ENCODE data around the gene NEK7.
A peak's percentile ranks its signal among the peaks of the same experiment; 100 is the strongest.
"Not testable (repeated sequence)": the region's sequence is repeated elsewhere in the genome, so short reads cannot be mapped to it uniquely, and the experiment has no call there.

NEK7 gene

GRCh38 chr1:198298640-198299039 is 141.8 kb downstream of the NEK7 start:
- peak; percentile 22 to 45 for DNase-seq

GRCh38 chr1:198300451-198300850 is 143.7 kb downstream of the NEK7 start:
- DNase-seq: no peak

- peak; percentile 6 to 14 for DNase-seq
Observed at GRCh38 chr1:198304431-198304830, 147.6 kb downstream of the NEK7 start.

- not testable (repeated sequence) for DNase-seq
Observed at GRCh38 chr1:198314817-198315216, 158.0 kb downstream of the NEK7 start.

- DNase-seq: not testable (repeated sequence)
Observed at GRCh38 chr1:198315331-198315730, 158.5 kb downstream of the NEK7 start.

- no peak for DNase-seq
Observed at GRCh38 chr1:198316546-198317100, 159.8 kb downstream of the NEK7 start.

GRCh38 chr1:198318085-198318484 is 161.3 kb downstream of the NEK7 start:
- DNase-seq: no peak

- no peak for DNase-seq
Observed at GRCh38 chr1:198320759-198321158, 164.0 kb downstream of the NEK7 start.

- no peak for DNase-seq
Observed at GRCh38 chr1:198326232-198326631, 169.4 kb downstream of the NEK7 start.

- DNase-seq: no peak
Observed at GRCh38 chr1:198326915-198327314, 170.1 kb downstream of the NEK7 start.

- no peak for DNase-seq
Observed at GRCh38 chr1:198328458-198329032, 171.7 kb downstream of the NEK7 start.

- no peak for DNase-seq
Observed at GRCh38 chr1:198330982-198331615, 174.3 kb downstream of the NEK7 start.

- DNase-seq: no peak
Observed at GRCh38 chr1:198333744-198334143, 176.9 kb downstream of the NEK7 start.

- DNase-seq: no peak
Observed at GRCh38 chr1:198335663-198336062, 178.9 kb downstream of the NEK7 start.

GRCh38 chr1:198337886-198338285 is 181.1 kb downstream of the NEK7 start:
- no peak for DNase-seq

GRCh38 chr1:198340139-198340538 is 183.3 kb downstream of the NEK7 start:
- no peak for DNase-seq

- DNase-seq: no peak
Observed at GRCh38 chr1:198346178-198346577, 189.4 kb downstream of the NEK7 start.

- DNase-seq: no peak
Observed at GRCh38 chr1:198350456-198350855, 193.7 kb downstream of the NEK7 start.

- no peak for DNase-seq
Observed at GRCh38 chr1:198352975-198353695, 196.3 kb downstream of the NEK7 start.

GRCh38 chr1:198357937-198358336 is 201.1 kb downstream of the NEK7 start:
- no peak for DNase-seq

- DNase-seq: no peak
Observed at GRCh38 chr1:198359024-198359653, 202.3 kb downstream of the NEK7 start.

GRCh38 chr1:198360208-198360729 is 203.5 kb downstream of the NEK7 start:
- DNase-seq: no peak

GRCh38 chr1:198361237-198361767 is 204.5 kb downstream of the NEK7 start:
- DNase-seq: peak in 1 of 2 experiments; percentile 1
